Measurements from ENCODE around the gene C13orf46.

C13orf46 gene

GRCh38 chr13:113970810-113971470 lies 2.9 kb downstream of the C13orf46 start:
- no peak for DNase-seq (ENCODE audit: low spot score)

- DNase-seq (ENCODE audit: low spot score), result no peak
These were observed 3.8 kb downstream of the C13orf46 start for GRCh38 chr13:113969973-113970611.

- DNase-seq (ENCODE audit: low spot score), result no peak
These were observed 4.4 kb downstream of the C13orf46 start for GRCh38 chr13:113969311-113969972.

- no peak for DNase-seq (ENCODE audit: low spot score)
These were observed 5.2 kb downstream of the C13orf46 start for GRCh38 chr13:113968463-113969310.

- no peak for DNase-seq (ENCODE audit: low spot score)
These were observed 6.0 kb downstream of the C13orf46 start for GRCh38 chr13:113967729-113968462.

- DNase-seq (ENCODE audit: low spot score), result no peak
These were observed 6.6 kb downstream of the C13orf46 start for GRCh38 chr13:113967206-113967720.

GRCh38 chr13:113965968-113966884 lies 7.7 kb downstream of the C13orf46 start:
- DNase-seq (ENCODE audit: low spot score), result no peak

GRCh38 chr13:113965383-113965874 lies 8.4 kb downstream of the C13orf46 start:
- no peak for DNase-seq (ENCODE audit: low spot score)

- no peak for DNase-seq (ENCODE audit: low spot score)
These were observed 9.5 kb downstream of the C13orf46 start for GRCh38 chr13:113964251-113964995.

GRCh38 chr13:113963376-113963775 lies 10.5 kb downstream of the C13orf46 start:
- DNase-seq (ENCODE audit: low spot score), result no peak

- no peak for DNase-seq (ENCODE audit: low spot score)
These were observed 10.9 kb downstream of the C13orf46 start for GRCh38 chr13:113962975-113963374.

- DNase-seq (ENCODE audit: low spot score), result no peak
These were observed 11.5 kb downstream of the C13orf46 start for GRCh38 chr13:113962386-113962785.

- DNase-seq (ENCODE audit: low spot score), result no peak
These were observed 13.5 kb downstream of the C13orf46 start for GRCh38 chr13:113960276-113960948.

GRCh38 chr13:113959198-113959597 lies 14.7 kb downstream of the C13orf46 start:
- DNase-seq (ENCODE audit: low spot score), result no peak

- no peak for DNase-seq (ENCODE audit: low spot score)
These were observed 15.5 kb downstream of the C13orf46 start for GRCh38 chr13:113958373-113958772.

GRCh38 chr13:113956571-113956970 lies 17.3 kb downstream of the C13orf46 start:
- no peak for DNase-seq (ENCODE audit: low spot score)

GRCh38 chr13:113955691-113956090 lies 18.2 kb downstream of the C13orf46 start:
- DNase-seq (ENCODE audit: low spot score), result no peak

GRCh38 chr13:113955235-113955634 lies 18.6 kb downstream of the C13orf46 start:
- no peak for DNase-seq (ENCODE audit: low spot score)
